Central memory CD4-positive, alpha-beta T cell (primary cell): ENCODE measurements around the gene ECPAS.
"Not testable (repeated sequence)": the region's sequence is repeated elsewhere in the genome, so short reads cannot be mapped to it uniquely, and the experiment has no call there.

Experiments used
- DNase-seq: peaks from one replicate; pipeline ENCODE4 v3.0.0; 2022
- total RNA-seq, 3 experiments: gene quantifications; one replicate each; lab custom pipeline; 2026; lab: John Stamatoyannopoulos, UW

Gene ECPAS, protein sequence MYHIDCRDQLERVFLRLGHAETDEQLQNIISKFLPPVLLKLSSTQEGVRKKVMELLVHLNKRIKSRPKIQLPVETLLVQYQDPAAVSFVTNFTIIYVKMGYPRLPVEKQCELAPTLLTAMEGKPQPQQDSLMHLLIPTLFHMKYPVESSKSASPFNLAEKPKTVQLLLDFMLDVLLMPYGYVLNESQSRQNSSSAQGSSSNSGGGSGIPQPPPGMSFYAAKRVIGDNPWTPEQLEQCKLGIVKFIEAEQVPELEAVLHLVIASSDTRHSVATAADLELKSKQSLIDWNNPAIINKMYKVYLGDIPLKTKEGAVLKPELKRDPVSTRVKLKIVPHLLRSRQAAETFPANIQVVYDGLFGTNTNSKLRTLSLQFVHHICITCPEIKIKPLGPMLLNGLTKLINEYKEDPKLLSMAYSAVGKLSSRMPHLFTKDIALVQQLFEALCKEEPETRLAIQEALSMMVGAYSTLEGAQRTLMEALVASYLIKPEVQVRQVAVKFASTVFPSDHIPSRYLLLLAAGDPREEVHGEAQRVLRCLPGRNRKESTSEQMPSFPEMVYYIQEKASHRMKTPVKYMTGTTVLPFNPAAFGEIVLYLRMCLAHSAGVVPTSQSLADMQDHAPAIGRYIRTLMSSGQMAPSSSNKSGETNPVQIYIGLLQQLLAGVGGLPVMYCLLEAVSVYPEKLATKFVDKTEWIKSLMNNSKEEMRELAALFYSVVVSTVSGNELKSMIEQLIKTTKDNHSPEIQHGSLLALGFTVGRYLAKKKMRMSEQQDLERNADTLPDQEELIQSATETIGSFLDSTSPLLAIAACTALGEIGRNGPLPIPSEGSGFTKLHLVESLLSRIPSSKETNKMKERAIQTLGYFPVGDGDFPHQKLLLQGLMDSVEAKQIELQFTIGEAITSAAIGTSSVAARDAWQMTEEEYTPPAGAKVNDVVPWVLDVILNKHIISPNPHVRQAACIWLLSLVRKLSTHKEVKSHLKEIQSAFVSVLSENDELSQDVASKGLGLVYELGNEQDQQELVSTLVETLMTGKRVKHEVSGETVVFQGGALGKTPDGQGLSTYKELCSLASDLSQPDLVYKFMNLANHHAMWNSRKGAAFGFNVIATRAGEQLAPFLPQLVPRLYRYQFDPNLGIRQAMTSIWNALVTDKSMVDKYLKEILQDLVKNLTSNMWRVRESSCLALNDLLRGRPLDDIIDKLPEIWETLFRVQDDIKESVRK (N-terminal part only)
- total RNA-seq = 134 to 301 (median 228) reads per million in 3 experiments

DNA sequence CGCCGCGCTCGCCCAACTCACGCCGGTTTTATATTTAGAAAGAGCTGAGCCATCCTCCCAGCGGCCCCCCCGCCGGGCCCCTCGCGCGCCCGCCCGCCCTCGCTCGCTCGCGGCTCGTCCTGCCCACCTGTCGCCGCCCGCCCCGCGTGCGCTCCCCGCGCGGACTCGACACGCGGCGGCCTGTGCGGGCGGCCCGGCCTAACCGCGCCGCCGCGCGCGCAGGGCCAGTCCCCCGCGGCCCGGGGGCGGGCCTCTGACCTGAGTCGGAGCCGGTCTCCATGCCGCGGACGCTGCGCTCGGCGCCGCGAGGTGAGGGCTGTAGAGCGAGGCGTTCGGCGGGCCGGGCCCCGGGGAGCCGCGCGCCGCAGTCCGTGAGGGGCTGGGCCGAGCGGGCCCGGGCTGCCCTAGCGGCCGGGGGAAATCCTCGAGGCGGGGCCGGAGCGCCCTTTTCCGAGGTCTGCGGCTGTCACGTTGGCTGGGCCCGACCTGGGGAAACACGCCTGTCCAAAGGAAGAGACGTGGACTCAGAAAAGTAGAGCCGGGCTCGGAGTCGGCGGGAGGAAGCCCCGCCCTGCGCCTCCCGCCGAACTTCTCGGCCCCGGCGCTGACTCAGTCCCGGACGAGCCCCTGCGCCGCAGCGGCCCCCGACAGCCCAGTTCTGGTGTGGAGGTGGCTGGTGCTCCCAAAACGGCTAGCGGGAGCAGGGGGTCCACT lies at the start of gene ECPAS:
Gene ECPAS, minus strand, starts transcription at position 526 of the 714 bp plus-strand sequence. CDS start 11,465 bp downstream, outside the sequence.
- peak; percentile 62 for DNase-seq

DNA sequence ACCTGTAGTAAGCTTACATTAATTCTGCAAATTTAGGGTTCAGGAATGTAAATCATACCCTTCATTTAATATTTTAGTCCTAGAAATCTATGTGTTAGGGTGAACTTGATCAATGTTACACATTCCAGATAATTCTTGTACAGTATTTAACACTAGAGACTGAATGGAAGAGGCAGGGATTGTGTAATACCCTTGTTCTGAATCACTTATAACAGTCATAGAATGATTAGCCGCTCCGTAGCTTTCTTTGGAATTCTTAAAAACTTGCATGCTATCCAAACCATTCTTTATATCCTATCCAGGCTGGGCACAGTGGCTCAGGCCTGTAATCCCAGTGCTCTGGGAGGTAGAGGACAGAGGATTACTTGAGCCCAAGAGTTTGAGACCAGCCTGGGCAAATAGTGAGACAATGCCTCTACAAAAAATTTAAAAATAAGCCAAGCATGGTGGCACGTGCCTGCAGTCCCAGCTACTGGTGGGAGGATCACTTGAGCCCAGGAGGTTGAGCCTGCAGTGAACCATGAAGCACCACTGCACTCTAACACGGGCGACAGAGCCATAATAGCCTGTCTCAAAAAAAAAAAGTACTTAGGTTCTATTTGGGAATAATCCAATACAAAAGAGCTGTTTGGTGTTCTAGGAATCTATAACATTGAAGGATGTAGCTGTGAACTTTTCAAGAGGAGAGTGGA lies 49.1 kb upstream of the ECPAS start:
- DNase-seq = no peak

DNA sequence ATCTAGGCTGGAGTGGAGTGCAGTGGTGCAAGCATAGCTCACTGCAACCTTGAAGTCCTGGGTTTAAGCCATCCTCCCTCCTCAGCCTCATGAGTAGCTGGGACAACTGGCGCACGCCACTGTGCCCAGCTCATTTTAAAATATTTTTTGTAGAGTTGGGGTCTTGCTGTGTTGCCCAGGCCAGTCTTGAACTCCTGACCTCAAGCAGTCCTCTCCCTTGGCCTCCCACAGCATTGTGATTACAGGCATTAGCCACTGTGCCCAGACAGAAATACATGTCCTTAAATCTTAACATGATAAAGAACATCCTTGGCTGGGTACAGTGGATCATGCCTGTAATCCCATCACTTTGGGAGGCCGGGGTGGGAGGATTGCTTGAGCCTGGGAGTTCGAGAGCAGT lies 47.5 kb upstream of the ECPAS start:
- DNase-seq = no peak

DNA sequence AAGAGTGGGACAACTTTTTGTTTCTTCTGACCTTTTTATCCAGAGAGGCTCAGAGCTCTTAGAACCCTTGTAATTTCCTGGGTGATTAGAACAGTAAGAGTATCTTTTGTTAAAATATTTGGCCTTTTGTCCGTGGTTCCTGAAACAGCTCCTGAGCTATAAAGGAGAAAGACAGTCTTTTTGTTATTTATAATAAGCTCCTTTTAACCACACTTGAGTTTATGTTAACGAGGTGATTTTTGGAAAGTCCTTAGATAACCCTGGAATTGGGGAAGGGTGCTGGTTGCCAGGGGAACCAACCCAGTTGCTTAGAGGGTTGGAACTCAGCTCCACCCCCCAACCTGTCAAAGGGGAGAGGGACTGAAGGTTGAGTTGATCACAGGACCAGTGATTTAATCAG lies 45.6 kb upstream of the ECPAS start:
- DNase-seq = no peak

DNA sequence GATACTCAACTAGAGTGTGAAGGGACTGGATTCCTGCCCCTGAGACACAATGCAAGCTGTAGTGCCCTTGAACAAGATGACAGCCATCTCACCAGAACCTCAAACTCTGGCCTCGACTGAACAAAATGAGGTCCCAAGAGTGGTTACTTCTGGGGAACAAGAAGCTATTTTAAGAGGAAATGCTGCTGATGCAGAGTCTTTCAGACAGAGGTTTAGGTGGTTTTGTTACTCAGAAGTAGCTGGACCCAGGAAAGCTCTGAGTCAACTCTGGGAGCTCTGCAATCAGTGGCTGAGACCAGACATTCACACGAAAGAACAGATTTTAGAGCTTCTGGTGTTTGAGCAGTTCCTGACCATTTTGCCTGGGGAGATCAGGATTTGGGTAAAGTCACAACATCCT lies 43.2 kb upstream of the ECPAS start:
- DNase-seq = no peak

DNA sequence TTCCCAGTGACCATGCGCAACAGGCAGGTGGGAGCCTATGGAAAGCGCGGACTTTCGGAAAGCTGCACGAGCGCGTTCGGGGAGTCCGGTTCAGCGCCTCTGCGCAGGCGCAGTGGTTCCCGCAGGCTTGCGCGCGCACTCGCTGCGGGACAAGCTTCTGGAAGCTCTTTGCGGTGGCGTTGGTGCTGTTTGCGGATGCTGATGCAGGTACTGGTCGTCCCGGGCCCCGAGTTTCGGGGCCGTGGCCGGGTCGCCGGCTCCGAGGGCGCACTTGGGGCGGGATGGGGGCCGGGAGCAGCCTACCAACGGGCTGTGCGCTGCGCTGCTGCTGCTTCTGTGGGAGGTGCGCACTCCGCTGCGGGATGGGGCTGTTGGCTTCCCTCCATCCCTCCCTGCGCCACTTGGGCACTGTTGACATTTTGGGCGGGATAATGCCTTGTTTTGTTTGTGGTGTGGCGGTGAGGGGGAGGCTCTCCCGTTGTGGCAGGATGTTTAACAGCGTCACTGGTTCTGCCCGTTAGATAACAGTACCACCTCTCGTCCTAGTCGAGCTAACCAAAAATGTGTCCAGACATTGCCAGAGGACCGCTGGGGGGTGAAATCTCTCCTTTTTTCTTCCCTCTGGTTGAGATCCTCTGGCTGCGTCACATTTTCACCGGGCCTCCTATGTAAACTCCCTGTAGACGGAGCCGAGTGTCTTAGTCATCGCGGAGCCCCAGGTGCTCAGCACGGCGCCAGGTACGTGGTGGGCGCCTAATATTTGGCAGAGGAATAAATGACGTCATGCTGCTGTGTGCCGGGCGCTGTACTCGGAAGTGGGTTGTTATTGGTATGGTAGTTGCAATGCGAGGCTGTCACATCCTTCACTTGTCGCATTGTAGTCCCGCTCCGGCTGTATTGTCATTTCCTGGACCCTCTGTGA lies 41.1 kb upstream of the ECPAS start, which contains the start of gene ZNF483:
Gene ZNF483, plus strand, starts transcription at position 124 of the 922 bp plus-strand sequence. CDS start 2,217 bp downstream, outside the sequence.
- peak; percentile 75 for DNase-seq

DNA sequence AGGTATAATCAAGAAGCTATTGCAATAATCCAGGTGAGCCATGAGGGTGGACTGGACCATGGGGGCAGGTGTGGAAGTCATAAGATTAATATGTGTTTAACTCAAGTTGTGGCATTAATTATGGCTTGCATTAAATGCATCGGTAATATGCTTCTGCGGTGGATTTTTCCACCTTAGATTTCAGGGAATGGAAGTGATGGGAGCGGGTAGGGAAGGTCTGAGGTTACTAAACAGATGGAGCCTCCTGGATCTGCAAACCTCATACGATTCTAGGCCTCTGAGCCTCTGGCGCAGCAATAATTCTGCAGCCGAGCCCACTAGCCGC lies 40.5 kb upstream of the ECPAS start:
- no peak for DNase-seq

DNA sequence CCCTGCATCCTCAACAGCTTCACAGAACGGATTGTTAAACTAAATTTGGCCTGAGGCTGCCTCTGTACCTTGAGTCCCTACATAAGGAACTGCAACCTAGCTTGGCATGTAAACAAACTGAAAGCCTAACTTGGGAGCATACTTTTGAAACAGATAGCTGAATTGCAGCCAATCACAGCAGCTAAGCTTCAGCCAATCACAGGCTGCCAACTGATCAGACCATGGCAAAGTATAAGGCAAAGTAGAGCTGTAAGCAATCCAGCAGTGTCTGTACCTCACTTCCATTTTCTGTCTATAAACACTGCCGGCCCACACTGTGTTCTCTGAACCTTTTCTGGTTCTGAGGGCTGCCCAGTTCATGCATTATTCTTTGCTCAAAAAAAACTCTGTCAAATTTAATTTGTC lies 31.9 kb upstream of the ECPAS start:
- no peak for DNase-seq

DNA sequence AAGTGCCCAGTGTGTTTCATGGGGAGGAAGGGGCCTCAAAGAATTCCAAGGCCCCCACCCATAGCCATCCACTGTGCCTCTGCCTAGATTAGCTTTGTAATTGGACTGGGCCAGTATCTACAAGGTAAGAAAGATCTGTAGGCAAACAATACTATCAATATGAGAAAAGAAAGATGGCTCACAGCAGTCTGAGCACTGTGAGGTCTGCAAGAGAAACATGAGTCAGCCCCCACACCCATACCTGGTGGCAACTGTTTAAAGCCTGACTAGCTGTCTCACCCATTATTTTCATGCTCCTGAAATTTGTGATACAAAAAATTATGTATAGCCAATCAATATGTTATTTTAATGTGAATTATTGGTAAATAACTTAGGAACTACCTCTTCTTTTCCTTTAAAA lies 30.8 kb upstream of the ECPAS start:
- no peak for DNase-seq

DNA sequence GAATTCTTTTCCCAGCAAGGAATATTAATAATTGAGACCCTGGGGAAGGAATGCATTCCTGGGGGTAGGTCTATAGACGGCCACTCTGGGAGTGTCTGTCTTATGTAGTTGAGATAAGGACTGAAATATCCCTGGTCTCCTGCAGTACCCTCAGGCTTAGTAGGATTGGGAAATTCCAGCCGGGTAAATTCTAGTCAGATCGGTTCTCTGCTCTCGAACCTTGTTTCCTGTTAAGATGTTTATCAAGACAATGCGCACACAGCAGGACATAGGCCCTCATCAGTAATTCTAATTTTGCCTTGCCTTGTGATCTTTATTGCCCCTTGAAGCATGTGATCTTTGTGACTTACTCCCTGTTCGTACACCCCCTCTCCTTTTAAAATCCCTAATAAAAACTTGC lies 27.4 kb upstream of the ECPAS start:
- DNase-seq = not testable (repeated sequence)

DNA sequence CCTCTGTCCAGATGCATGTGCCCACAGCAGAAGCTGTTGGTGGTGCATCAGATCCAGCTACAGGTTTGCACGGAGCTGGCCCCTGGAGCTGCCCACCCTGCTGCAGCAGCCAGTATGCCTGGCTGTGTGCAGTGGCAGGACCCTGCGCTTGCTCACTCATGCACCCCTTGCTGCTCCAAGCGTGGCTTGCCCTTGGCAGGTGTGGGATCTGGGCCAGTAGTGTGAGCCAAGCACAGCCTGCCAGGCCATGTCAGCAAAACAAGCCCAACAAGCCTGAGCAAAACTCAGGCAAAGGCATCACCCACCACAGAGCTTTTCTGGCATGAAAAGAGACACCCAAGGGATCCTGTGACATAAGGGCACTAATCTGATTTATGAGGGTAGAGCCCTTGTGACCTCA lies 18.3 kb upstream of the ECPAS start:
- no peak for DNase-seq

DNA sequence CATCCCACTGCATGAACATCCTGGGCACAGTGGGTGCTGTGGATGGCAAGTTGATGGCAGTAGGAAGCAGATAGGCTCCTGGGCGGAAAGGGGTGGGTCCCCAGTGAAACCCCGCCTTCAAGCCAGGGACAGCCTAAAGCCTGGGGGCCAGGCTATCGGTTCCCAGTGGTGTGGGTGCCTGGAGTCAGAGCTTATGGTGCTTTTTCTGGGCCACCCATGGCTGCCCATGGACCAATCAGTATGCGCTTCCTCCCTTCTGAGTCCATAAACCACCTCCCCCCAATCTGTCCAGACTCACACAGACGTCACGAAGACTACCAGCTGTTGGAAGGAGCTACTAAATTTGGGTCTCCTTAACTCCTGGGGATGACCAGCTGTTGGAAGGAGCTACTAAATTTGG lies 17.5 kb upstream of the ECPAS start:
- DNase-seq = no peak

DNA sequence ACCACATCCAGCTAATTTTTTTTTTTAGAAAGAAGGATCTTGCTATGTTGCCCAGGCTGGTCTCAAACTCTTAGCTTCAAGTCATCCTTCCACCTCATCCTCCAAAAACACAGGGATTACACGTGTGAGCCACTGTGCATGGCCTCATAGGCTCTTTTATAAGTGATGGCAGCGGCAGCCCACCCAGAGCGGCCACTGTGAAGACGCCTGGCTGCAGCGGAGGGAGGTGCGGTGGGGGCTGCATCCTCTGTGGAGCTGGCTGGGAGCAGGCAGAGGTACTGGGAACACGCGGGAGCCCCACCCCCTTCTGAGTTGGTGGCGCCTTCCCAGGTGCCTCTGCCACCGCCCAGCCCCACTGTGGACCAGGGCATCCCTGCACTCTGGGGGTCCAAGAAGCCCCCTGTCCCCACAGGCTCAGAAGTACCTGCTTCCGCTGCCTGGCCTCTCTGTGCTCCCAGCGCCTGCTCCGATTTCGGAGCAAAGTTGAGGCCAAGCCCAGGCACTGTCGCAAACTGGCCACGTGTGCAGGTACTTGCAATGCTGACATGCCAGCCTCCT lies 16.9 kb upstream of the ECPAS start:
- DNase-seq = no peak

DNA sequence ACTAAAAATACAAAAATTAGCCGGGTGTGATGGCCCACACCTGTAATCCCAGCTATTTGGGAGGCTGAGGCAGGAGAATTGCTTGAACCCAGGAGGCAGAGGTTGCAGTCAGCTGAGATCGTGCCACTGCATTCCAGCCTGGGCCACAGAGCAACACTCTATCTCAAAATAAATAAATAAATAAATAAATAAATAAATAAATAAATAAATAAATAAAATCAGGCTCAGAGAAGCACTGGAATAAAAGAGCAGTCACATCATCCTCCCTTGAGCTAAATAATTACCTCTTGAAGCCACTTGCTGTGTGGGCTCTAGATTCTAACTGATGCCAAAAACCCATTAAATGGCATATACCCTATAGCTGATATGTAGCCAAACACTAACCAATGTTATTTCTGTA lies 13.0 kb upstream of the ECPAS start:
- not testable (repeated sequence) for DNase-seq

DNA sequence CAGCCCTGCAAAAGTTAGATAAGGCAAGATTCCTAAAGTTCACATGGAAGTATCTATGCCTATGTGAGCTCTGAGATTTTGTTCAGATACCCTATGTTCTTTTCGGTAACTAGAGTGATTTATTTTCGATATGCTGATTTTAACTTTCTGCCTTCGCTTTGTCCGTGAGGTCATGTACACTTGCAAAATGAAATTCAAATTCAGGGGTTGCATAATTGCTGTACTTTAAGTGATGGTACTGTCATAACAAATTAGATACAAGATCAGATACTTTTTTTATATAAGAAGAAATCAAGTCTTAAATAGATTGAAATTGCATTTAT lies 350 bp upstream of the ECPAS start:
- no peak for DNase-seq

DNA sequence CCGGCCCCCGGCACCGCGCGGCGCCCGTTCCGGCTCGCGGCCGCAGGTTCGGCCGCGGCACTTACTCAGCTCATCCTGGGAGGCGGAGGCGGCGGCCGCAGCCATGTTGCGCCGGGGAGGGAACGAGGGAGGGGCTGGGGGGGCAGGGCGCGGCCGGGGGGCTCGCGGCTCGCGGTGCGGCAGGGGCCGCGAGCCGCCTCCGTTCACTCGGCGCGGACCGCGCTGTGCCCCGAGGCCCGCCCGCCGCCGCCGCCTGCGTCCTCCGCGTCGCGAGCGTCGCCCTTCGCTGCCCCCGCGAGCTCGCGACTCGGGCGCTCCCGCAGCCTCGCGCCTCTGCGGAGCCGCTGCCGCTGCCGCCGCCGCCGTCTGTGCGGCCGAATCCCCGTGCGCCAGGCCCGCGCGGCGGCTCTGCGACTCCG lies 735 bp downstream of the ECPAS start:
- peak; percentile 58 for DNase-seq

DNA sequence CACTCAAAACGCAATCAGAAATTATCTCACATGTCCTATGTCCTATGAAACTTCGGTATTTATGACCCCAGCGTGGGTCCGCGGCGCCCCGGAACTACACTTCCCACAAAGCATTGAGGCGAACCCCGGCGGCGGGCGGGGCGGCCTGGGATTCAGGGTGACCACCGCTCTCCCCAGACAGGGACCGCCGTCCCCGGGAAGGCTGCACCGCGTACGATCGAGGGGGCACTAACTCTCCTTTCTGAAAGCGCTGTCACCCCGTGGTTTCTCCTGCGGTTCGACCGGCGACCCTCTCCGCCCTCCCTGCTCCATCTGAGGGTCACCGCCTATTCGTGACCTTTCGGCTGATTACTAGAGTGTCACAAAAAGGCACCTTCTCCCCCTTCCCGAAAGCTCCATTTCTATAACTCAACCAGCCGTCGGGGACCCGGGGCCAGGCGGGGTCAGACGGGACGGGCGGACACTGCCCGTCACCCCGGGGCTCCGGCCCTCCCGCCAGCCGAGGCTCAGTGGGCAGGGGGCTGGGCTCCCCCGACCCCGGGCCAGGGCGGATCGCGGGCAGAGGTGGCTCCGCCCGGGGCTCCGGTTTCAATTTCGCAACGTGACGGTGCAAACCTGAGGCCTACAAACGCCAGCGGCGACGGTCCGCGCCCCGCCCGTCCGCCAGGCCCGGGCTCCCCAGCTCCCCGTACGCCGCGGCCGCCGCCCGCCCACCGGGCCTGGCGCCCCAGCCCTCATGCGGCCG lies 1.3 kb downstream of the ECPAS start:
- peak; percentile 64 for DNase-seq

DNA sequence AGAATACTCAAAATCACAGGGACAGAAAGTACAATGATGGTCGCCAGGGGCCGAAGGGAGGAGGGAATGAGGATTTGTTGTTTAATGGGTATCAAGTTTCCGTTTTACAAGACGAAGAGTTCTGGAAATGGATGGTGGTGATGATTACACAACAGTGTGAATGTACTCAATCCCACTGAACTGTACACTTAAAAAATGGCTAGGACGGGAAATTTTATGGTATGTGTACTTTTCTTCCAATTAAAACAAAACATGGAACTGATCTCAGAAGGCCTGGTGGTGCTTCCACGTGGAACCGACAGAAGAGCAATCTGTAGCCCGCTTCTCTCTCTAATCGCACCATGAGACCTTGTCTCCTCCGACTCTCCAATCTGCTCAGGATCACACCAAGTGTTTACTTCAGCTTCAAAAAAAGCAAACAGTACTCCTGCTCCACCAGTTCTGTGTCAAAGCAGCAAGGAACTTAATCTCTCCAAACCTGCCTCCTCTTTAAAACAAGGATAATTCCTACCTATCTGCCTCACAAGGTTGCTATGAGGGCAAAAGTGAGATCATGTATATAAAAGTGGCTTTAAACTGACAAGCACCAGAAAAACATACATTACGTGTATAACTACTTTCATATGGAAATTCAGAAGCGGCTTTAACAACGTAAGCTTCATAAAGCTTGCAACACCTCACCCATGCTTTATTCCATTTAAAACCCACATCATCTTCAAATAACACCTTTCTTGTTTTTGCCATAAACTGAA lies 2.1 kb downstream of the ECPAS start:
- DNase-seq = no peak

DNA sequence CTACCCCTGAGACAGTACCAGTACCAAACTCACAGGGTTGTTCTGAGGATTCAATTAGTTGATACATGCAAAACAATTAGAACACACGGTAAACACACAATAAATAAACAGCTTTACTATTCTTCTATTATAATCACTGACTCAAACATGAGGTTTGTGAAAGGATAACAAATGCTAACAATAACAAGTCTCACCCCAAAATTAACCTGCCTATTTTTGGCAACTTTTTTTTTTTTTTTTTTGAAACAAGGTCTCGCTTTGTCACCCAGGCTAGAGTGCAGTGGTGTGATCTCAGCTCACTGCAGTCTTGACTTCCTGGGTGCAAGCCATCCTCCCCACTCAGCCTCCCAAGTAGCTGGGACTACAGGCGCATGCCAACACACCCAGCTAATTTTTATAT lies 6.5 kb downstream of the ECPAS start:
- no peak for DNase-seq
